ENCODE results near the gene CARD14. TPM values are rescaled to one million over a fixed set of nuclear protein-coding genes. Genes with fewer than 3 reads are reported as not detected.
"Not testable (repeated sequence)": the region's sequence is repeated elsewhere in the genome, so short reads cannot be mapped to it uniquely, and the experiment has no call there.

CARD14 gene
- total RNA-seq, 1 experiment from 2014 or later: not detected

DNA sequence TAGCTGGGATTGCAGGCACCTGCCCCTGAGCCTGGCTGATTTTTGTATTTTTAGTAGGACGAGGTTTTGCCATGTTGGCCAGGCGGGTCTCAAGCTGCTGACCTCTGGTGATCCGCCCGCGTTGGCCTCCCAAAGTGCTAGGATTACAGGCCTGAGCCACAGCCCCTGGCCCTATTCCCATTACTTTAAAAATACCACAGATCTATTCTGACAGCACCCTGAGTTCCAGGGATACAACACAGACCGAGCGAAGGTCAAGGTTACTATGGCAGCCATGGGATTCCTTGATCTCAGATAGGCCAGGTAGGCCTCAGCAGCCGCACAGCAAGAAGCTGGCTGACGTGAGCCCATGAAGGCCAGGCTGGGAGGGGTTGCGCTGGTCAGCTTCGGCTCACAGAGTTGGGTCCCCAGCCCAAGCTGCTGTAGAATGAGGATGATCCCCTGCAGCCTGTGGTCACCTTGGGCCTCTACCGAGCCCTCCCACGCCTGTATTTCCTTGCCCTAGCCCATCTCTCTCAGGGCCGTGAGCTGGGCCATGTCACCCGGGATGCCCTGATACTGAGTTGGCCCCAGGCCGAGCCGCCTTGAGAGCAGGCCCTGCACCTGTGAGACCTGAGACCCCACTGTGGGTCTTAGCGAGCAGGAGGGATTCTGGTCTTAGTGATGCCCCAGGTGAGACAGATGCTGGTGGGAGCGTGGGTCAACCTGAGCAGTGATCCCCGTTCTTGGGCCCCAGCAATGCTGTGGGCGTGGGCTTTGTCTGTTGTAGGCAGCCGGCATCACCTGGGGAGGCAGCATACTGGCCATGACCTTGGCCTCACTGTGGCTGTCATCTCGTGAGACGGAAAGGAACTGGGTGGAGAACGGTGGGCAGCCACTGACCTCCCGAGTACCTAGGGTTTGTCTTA, 74.0 kb downstream of the CARD14 start:
- no peaks in the 10 kb centered on the region for H3K4me1 ChIP-seq (ENCODE audit: control insufficient read depth, insufficient read depth, low read length)
- no peaks in the 10 kb centered on the region for H3K27me3 ChIP-seq (ENCODE audit: control insufficient read depth, insufficient read depth, low read length)
- TF ChIP-seq POLR2AphosphoS5 (IDR thresholded peaks at IDR 0.05; ENCODE audit: low read depth, low read length) (no peak), SIN3A (IDR thresholded peaks at IDR 0.05; ENCODE audit: borderline replicate concordance, insufficient read depth, low read depth, low read length) (no peak), TCF7L2 (IDR thresholded peaks at IDR 0.05; ENCODE audit: low read depth, low read length) (no peak)
- TF ChIP-seq, protein P1, sequence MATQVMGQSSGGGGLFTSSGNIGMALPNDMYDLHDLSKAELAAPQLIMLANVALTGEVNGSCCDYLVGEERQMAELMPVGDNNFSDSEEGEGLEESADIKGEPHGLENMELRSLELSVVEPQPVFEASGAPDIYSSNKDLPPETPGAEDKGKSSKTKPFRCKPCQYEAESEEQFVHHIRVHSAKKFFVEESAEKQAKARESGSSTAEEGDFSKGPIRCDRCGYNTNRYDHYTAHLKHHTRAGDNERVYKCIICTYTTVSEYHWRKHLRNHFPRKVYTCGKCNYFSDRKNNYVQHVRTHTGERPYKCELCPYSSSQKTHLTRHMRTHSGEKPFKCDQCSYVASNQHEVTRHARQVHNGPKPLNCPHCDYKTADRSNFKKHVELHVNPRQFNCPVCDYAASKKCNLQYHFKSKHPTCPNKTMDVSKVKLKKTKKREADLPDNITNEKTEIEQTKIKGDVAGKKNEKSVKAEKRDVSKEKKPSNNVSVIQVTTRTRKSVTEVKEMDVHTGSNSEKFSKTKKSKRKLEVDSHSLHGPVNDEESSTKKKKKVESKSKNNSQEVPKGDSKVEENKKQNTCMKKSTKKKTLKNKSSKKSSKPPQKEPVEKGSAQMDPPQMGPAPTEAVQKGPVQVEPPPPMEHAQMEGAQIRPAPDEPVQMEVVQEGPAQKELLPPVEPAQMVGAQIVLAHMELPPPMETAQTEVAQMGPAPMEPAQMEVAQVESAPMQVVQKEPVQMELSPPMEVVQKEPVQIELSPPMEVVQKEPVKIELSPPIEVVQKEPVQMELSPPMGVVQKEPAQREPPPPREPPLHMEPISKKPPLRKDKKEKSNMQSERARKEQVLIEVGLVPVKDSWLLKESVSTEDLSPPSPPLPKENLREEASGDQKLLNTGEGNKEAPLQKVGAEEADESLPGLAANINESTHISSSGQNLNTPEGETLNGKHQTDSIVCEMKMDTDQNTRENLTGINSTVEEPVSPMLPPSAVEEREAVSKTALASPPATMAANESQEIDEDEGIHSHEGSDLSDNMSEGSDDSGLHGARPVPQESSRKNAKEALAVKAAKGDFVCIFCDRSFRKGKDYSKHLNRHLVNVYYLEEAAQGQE (IDR thresholded peaks at IDR 0.05; ENCODE audit: insufficient read depth in 1 of 2, low read depth in 2 of 2, low read length in 1 of 2): no peak
- TF ChIP-seq, protein P2, sequence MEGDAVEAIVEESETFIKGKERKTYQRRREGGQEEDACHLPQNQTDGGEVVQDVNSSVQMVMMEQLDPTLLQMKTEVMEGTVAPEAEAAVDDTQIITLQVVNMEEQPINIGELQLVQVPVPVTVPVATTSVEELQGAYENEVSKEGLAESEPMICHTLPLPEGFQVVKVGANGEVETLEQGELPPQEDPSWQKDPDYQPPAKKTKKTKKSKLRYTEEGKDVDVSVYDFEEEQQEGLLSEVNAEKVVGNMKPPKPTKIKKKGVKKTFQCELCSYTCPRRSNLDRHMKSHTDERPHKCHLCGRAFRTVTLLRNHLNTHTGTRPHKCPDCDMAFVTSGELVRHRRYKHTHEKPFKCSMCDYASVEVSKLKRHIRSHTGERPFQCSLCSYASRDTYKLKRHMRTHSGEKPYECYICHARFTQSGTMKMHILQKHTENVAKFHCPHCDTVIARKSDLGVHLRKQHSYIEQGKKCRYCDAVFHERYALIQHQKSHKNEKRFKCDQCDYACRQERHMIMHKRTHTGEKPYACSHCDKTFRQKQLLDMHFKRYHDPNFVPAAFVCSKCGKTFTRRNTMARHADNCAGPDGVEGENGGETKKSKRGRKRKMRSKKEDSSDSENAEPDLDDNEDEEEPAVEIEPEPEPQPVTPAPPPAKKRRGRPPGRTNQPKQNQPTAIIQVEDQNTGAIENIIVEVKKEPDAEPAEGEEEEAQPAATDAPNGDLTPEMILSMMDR (IDR thresholded peaks at IDR 0.05): no peak
- ATAC-seq: no peak
- BruUV-seq (replicated peaks): no TSS peak
- ChIA-PET CTCF (no interaction called here), POLR2A (interaction anchor here (0.7 kb wide), 1 partner anchor 94 kb away, joined by 14 read pairs; no protein-coding TSS in a partner anchor)
- in situ Hi-C loops (cut with HindIII; ENCODE audit: low pct_unique_long_range_greater_than_20kb, low sequenced_read_pairs): no loop called here
- DNase-seq (ENCODE audit: low read depth, low spot score): no peak
- H3K36me3 ChIP-seq (ENCODE audit: control insufficient read depth, insufficient read depth, low read length): no peaks in the 10 kb centered on the region
- no peak overlapping the region for H3K4me3 ChIP-seq (ENCODE audit: low read depth in 2 of 2, low read length in 2 of 2)
- no peaks in the 10 kb centered on the region for H3K9me3 ChIP-seq (ENCODE audit: control insufficient read depth, insufficient read depth, low read depth, low read length)
- H3K27ac ChIP-seq (ENCODE audit: low read length): no peak overlapping the region
- intact Hi-C loops (cut with micrococcal nuclease; ENCODE audit: unreplicated experiment): no loop called here

DNA sequence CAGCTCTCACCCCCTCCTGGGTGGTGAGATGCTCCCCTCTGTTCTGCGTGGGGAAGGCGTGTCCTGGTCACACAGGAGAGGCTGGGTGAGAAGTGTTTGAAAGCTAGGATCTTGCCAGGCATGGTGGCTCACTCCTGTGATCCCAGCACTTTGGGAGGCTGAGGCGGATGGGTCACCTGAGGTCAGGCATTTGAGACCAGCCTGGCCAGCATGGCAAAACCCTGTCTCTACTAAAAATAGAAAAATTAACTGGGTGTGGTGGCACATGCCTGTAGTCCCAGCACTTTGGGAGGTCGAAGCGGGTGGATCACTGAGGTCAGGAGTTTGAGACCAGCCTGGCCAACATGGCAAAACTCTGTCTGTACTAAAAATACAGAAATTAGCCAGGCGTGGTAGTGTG, 74.6 kb downstream of the CARD14 start:
- POLR2A ChIA-PET: interaction anchor here (0.6 to 0.7 kb wide), 2 partner anchors 95 to 115 kb away, joined by 5 to 14 read pairs; no protein-coding TSS in a partner anchor
- H3K4me3 ChIP-seq (ENCODE audit: low read depth in 2 of 2, low read length in 2 of 2); H3K9me3 ChIP-seq (ENCODE audit: control insufficient read depth, insufficient read depth, low read depth, low read length); ATAC-seq; H3K36me3 ChIP-seq (ENCODE audit: control insufficient read depth, insufficient read depth, low read length); DNase-seq (ENCODE audit: low read depth, low spot score); H3K27me3 ChIP-seq (ENCODE audit: control insufficient read depth, insufficient read depth, low read length); intact Hi-C loops (cut with micrococcal nuclease; ENCODE audit: unreplicated experiment); H3K4me1 ChIP-seq (ENCODE audit: control insufficient read depth, insufficient read depth, low read length); in situ Hi-C loops (cut with HindIII; ENCODE audit: low pct_unique_long_range_greater_than_20kb, low sequenced_read_pairs); H3K27ac ChIP-seq (ENCODE audit: low read length); BruUV-seq (replicated peaks); CTCF ChIA-PET: not testable (repeated sequence)
